Measurements from ENCODE around the gene HMX3.
"Not testable (repeated sequence)": the region's sequence is repeated elsewhere in the genome, so short reads cannot be mapped to it uniquely, and the experiment has no call there.

- TF ChIP-seq CTCF (IDR thresholded peaks at IDR 0.05; ENCODE audit: poor library complexity, severe bottlenecking); TAF1 (IDR thresholded peaks at IDR 0.05; ENCODE audit: low read depth): not testable (repeated sequence)
Observed at GRCh38 chr10:123171616-123172015, 35.8 kb downstream of the HMX3 start.
